Breast epithelium (tissue), 3 donors: ENCODE data around the gene KCTD18.

ENCODE experiments used
- POLR2A ChIP-seq: fragments of 450-650 bp; IDR thresholded peaks from one replicate; pipeline ENCODE4 v1.6.1; 2016; ENCODE audit warnings: antibody characterized with exemption, mild to moderate bottlenecking, moderate library complexity
- POLR2AphosphoS5 ChIP-seq, 3 donors: sonication (generic); formaldehyde crosslinking; IDR thresholded peaks; one replicate each; pipeline ENCODE4 v1.6.1; 2017; ENCODE audit warnings: antibody characterized with exemption in 3 of 3
- TF ChIP-seq, protein P1 (sequence below), 3 donors: fragments of 450-650 bp; IDR thresholded peaks; one replicate each; pipeline ENCODE4 v1.5.1; 2016 to 2017; ENCODE audit warnings: antibody characterized with exemption in 3 of 3, mild to moderate bottlenecking in 3 of 3, moderate library complexity in 3 of 3

DNA sequence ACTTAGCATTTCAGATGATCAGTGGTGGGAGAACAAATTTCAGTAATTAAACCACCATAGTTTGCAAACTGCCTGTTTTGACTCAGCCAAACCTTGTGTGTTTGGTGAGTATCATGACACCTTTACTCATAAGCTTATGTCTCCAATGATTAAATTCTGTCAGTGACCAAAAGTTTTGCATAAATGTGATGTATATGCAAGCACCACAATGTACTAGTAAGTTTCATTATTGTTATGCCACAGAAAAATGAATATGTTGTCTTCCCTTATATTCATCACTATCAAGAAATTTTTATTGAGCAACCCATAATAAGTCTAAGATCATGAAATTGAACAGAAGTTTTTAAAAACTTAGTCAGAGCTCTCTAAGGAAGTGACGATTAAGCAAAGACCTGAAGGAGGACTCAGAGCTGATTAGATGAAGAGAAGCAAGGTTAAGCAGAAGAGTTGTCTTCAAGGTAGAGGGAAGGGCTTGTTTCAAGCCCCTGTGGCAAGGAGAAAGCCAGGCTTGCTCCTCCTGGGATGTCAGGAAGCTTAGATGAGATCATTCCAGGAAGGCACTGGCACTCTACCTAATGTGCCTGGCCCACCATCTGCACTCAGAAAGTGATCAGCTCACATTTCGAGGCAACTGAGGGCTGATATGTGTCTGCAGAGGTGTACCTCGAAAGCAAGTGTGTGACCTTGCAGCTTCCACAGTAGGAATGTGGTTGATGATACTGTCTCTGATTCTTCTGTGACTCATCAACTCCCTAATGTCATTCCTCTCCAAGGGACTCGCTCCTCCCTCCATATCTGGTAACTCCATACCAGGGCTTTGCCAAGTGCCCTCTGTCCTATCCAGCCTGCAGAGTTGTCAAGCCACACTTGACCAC, 54.7 kb downstream of the KCTD18 start:
- no peak for TF ChIP-seq POLR2A
- TF ChIP-seq POLR2AphosphoS5 (IDR thresholded peaks at IDR 0.05) = no peak
- TF ChIP-seq, protein P1, sequence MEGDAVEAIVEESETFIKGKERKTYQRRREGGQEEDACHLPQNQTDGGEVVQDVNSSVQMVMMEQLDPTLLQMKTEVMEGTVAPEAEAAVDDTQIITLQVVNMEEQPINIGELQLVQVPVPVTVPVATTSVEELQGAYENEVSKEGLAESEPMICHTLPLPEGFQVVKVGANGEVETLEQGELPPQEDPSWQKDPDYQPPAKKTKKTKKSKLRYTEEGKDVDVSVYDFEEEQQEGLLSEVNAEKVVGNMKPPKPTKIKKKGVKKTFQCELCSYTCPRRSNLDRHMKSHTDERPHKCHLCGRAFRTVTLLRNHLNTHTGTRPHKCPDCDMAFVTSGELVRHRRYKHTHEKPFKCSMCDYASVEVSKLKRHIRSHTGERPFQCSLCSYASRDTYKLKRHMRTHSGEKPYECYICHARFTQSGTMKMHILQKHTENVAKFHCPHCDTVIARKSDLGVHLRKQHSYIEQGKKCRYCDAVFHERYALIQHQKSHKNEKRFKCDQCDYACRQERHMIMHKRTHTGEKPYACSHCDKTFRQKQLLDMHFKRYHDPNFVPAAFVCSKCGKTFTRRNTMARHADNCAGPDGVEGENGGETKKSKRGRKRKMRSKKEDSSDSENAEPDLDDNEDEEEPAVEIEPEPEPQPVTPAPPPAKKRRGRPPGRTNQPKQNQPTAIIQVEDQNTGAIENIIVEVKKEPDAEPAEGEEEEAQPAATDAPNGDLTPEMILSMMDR (IDR thresholded peaks at IDR 0.05) = no peak
